HG02623 (cell line): ENCODE results near the gene SF3A2.

Experiments
- ATAC-seq: cut with Tn5 transposase; IDR thresholded peaks from one replicate; pipeline ENCODE4 v1.9.1; 2021; ENCODE audit warnings: moderate library complexity; ENCODE audit not compliant: unreplicated experiment

SF3A2 gene

GRCh38 chr19:2207008-2207407, 29.6 kb upstream of the SF3A2 start:
- ATAC-seq: no peak

GRCh38 chr19:2207991-2208860, 28.4 kb upstream of the SF3A2 start:
- no peak for ATAC-seq

GRCh38 chr19:2208975-2209374, 27.6 kb upstream of the SF3A2 start:
- ATAC-seq: no peak

GRCh38 chr19:2209408-2209807, 27.2 kb upstream of the SF3A2 start:
- ATAC-seq: no peak

GRCh38 chr19:2210206-2210605, 26.4 kb upstream of the SF3A2 start:
- ATAC-seq: no peak

GRCh38 chr19:2210987-2211740, 25.5 kb upstream of the SF3A2 start:
- ATAC-seq: no peak

GRCh38 chr19:2212861-2213711, 23.5 kb upstream of the SF3A2 start:
- no peak for ATAC-seq

GRCh38 chr19:2213799-2214198, 22.8 kb upstream of the SF3A2 start:
- ATAC-seq: no peak

- no peak for ATAC-seq
Measured at GRCh38 chr19:2214251-2214650, 22.4 kb upstream of the SF3A2 start.

- ATAC-seq: no peak
Measured at GRCh38 chr19:2215281-2215751, 21.3 kb upstream of the SF3A2 start.

GRCh38 chr19:2216361-2217225, 20.0 kb upstream of the SF3A2 start:
- ATAC-seq: no peak

GRCh38 chr19:2217591-2217990, 19.0 kb upstream of the SF3A2 start:
- no peak for ATAC-seq

GRCh38 chr19:2219726-2220125, 16.9 kb upstream of the SF3A2 start:
- no peak for ATAC-seq

GRCh38 chr19:2221250-2221831, 15.3 kb upstream of the SF3A2 start:
- ATAC-seq: no peak

- no peak for ATAC-seq
Measured at GRCh38 chr19:2221918-2222317, 14.7 kb upstream of the SF3A2 start.

- ATAC-seq: no peak
Measured at GRCh38 chr19:2223391-2223790, 13.2 kb upstream of the SF3A2 start.

GRCh38 chr19:2223959-2224358, 12.7 kb upstream of the SF3A2 start:
- no peak for ATAC-seq

GRCh38 chr19:2224754-2225349, 11.8 kb upstream of the SF3A2 start:
- ATAC-seq: no peak

GRCh38 chr19:2225415-2226050, 11.1 kb upstream of the SF3A2 start:
- ATAC-seq: no peak
